ENCODE results near the gene MLEC.

The MLEC gene

GRCh38 chr12:120686690-120687577, at the start of gene MLEC:
TSS of gene MLEC (plus strand) at chr12:120687149. CDS start at chr12:120687297, 148 bp downstream.
- no peak for FAIRE-seq

DNA sequence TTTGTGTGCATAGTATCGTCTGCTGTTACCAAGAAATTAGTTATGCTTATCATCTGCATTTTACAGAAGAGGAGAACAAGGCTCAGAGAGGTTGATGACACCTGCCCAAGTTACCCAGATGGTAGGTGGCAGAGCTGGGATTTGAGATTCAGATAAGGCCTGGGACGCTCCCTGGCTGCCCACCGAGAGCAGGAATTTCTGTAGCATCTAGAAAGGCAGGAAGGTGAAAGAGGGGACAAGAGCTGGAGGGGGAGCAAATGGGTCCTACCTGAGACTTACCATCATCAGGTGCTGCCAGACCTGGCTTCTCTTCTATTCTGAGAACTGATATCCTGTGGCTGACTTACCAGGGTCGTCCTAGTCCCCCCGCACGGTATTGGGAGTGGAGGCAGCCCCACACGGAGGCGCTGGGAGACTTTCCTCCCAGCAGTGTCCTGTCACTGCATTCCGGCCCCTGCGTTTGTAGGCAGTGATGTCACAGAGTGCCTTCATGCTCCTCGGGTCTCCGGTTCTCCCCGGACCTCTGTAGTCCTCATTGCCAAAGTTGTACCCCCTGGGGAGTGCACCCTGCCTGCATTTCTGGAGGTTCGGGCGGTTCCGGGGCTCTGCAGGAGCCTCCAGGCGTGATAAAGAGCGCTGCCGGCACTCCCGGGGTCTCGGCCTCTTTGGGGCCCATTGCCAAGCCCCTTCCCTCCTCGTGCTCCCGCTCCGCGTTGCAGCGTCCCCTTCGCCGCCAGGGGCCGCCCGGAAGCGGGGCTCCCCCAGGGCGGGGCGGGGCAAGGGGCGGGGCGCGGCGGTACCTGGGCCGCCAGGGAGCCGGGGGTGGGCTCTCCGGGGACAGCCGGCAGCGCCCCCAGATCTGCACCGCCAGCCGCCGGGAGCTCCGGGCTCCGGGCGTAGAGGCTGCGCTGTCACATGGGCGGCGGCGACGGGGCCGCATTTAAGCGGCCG, 46.9 kb upstream of the MLEC start, which contains the start of gene CABP1:
Gene CABP1 (plus strand): TSS at position 856 of the 951 bp plus-strand sequence. CDS start 60 bp downstream, at position 916.
- FAIRE-seq: no peak

GRCh38 chr12:120640861-120641833, 45.8 kb upstream of the MLEC start:
- FAIRE-seq: no peak

DNA sequence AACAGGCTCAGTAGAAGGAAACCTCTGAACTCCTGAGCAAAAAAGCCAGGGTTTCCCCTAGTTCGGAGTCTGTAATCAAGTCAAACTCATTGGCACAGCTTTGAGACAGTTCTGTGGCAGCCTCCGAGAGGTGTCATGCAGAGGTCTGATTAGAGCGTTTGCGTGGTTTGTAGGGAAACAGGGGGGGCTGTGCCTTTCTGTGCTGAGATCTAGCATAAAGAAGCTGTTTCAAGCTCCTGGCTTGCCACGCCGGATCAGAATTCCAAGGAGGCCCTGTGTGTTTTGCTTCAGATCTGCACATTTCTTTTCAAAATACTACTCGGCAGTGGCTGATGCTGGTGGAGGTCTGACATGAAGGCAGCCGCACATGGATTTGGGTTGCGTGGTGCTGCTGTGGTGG, 44.8 kb upstream of the MLEC start:
- FAIRE-seq: no peak

GRCh38 chr12:120642826-120643225, 44.1 kb upstream of the MLEC start:
- no peak for FAIRE-seq

- FAIRE-seq: no peak
Observed at GRCh38 chr12:120643574-120643973, 43.4 kb upstream of the MLEC start.

- FAIRE-seq: no peak
Observed at GRCh38 chr12:120646044-120646443, 40.9 kb upstream of the MLEC start.

GRCh38 chr12:120647375-120647755, 39.6 kb upstream of the MLEC start:
- FAIRE-seq: no peak

DNA sequence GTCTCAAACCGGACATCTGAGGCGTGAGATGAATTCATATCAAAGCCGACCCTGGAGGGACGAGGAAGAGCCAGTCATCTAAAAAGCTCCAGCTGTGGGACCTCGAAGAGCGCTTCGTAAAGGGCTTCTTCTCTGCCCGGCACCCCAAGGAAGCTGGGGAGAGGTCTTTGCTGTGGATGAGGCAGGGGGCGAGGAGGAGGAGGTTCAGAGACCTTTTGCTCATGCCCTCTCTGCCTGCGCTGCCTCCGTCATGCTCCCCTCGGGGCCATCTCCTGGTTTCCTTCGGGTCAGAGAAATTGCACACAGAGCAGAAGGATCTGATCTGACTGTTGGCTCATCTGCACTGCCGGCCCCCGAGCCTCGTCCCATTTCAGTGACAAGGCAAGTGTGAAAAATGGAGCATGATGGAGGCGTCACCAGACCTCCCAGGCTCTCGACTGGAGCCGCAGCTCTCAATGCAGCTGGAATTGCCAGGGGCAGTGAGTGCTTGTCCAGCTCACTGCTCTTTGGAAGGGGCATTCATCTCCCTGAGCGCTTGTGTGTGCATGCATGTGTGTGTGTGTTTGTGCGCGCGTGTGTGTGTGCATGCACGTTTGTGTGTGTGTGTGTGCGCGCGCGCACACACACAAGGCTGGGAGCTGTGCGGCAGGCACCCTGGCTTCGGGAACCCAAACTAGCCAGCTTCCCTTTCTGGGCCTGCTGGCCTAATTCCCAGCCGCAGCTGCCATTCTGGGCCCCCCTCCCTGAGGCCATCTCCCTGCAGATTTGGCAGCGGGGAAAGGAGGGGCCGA, 37.3 kb upstream of the MLEC start:
- FAIRE-seq: no peak

DNA sequence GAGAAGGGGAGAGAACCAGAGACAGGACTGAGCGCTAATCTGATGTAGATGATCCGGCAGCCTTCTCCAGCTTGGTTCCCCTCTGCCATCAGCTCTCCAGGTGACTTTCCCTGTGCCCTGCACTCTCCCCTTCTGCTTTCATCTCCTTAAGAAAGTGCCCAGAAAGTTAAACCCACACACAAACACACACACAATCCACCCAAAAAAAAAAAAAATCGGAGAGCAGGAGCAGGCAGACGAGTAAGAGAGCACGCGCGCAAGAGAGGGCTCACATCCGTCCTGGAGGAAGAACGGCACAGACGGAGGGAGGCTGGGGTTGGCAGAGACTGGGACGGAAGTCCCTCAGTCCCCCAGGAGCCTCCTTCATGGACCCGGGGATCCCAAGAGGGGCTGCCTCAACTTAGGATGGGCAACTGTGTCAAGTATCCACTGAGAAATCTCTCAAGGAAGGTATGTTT, 36.7 kb upstream of the MLEC start:
- FAIRE-seq: no peak

DNA sequence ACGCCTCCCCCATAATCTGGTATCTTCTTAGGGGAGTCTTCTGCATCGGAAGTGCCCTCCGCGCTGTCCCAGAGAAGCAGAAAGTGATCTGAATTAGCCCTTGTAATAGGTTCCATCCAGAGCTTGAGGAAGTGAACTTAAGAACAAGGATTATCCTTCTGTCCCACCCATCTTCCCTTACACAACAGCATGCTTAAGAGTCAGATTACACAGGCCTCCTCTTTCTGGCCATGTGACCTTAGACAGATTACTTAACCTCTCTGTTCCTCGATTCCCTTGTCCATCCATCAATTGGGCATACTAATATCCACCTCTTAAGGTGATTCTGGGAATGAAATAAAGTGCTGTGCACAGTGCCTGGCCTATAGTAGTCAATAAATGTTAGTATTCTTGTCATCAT, 35.1 kb upstream of the MLEC start:
- FAIRE-seq: no peak

GRCh38 chr12:120652656-120653435, 34.1 kb upstream of the MLEC start:
- FAIRE-seq: no peak

DNA sequence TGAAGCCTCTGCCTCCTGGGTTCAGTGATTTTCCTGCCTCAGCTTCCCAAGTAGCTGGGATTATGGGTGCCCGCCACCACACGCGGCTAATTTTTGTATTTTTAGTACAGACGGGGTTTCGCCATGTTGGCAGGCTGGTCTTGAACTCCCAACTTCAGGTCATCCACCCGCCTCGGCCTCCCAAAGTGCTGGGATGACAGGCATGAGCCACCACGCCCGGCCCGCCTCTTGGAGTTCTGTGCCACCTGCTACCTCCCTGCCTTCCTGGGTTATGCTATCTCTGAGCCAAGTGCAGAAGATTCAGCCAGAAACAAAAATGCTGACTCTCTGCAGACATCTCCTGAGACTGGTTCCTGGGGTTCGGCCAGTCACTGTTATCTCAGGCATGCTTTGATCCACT, 33.3 kb upstream of the MLEC start:
- FAIRE-seq: no peak

DNA sequence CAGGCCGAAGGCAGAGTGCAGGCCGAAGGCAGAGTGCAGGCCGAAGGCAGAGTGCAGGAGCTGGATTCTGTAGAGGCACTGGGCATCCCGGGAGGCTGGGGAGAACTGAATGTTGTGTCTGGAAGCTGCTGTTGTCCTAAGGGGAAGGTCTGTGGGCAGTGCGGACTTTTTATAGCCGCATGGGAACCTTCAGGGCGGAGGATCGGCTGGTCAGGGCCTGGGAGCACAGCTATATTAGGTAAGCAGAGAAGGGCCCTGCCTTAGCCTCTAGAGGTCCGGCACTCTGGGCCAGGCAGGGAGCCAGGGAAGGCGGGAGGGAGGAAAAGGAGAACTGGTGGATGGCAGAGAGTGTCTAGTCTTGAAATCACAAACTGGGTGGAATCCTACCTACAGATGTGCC, 32.3 kb upstream of the MLEC start:
- no peak for FAIRE-seq

DNA sequence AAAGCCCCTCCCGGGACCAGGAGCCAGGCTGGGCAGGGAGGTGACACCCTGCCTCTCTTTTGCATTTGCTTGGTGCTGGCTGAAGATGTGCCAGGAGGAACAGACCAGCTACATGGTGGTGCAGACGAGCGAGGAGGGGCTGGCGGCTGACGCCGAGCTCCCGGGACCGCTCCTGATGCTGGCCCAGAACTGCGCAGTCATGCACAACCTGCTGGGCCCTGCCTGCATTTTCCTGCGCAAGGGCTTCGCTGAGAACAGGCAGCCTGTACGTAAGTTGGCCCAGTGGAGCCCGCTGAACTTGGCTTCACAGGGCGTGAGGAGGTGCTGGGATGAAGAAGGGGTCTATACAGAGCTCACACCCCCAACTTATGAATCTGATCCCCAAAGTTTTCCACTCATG, 30.9 kb upstream of the MLEC start:
- FAIRE-seq: no peak

DNA sequence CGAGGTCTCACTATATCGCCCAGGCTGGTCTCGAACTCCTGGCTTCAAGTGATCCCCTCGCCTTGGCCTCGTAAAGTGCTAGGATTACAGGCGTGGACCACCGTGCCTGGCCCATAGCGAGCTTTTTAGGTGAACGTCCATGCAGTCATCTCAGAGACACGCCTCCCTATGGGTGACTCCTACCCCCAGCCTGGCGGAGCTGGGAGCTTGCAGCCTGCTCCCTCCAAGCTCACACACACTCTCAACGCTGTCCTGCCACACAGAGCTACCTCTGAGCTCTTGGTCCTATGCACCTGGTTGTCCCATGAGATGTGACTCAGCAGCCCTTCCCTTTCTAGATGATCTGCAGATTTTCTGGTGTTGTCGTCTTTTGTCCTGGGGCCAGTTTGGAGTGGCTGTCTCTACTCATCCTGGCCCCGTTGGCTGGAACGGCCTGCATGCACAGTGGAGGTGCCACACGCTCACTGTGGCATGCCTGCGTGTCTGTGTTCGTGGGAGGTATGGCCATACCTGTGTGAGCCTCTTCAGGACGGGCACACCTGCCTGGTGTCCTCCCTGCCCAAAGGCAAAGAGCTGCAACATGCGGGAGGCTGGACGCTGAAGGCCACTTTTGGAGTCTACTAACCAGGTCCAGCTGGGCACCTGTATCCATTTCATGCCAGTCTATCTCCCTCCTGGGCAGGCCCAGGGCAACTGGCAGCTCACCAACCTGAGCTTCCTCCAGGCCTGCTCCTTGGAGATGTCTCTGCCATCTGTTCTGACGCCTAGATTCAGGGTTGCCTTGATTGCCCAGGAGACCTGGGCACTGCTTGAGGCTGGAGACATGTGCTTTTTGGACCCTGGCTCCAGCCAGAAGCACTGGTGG, 28.4 kb upstream of the MLEC start:
- no peak for FAIRE-seq

DNA sequence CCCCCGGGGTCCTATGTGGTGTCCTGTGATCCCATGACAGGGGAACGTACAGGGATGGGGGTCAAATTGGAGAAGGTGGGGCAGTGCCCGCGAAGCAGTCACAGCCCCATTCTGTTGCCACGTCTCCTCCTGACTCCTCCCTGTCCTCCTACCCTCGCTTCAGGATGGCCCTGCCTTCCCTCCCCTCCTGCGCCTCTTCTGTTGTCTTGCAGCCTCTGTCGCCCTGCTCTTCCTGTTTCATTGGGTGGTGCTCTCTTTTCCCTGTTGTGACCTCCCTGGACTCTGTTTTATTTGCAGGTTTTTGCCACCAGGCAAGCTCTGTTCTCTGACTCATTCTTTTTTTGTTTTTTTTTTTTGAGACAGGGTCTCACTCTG, 27.8 kb upstream of the MLEC start:
- FAIRE-seq: no peak

DNA sequence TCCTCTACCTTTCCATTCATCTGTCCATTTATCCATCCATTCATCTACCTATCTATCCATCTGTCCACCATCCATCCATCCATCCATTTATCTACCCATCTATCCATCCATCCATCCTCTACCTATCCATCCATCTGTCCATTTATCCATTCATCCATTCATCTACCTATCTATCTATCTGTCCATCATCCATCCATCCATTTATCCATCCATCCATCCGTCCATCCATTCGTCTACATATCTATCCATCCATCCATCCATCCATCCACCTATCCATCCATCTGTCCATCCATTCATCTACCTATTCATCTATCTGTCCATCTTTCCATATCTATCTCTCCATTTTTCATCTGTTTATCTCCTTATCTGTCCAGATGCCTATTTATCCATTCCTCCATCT, 25.5 kb upstream of the MLEC start:
- no peak for FAIRE-seq

DNA sequence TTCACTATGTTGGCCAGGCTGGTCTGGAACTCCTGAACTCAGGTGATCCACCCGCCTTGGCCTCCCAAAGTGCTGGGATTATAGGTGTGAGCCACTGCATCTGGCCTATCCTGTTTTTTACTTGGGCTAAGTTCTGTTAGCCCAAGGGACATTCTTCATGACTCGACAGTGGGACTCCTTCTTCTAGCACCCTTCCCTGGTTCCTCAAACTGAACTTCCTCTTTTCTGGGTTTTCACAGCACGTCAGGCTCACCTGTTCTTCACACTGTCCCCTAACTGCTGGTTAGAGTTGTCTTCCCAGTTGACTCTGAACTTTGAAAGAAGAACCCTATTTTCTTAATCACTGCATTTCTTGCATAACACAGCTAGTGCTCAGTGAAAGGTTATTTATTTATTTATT, 24.1 kb upstream of the MLEC start:
- no peak for FAIRE-seq

DNA sequence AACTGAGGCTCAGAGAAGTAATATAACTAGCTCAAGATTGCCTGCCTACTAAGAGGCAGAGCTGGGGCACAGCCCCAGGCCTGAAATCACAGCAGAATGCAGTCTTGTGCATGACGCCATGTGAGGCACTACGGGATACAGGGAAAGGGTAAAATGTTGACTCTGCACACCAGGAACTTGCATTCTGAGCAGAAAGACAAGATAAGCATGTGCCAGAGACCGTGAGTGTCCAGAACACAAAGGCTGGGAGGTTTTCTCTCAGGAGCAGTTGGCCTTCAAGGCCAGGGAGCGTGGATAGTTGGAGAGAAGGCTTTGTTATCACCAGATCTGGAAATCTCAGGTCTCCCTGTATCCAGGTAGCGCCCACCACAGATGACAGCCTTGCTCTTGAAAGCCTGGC, 23.2 kb upstream of the MLEC start:
- FAIRE-seq: no peak
